A549 (cell line): ENCODE measurements around the gene SORCS2.

Experiments used
- KDM1A ChIP-seq: fragments of 200-600 bp; sonication (generic); IDR thresholded peaks from 2 replicates; pipeline ENCODE4 v1.6.1; 2016; ENCODE audit warnings: low read depth, mild to moderate bottlenecking
- MAFK ChIP-seq: fragments of 450-650 bp; IDR thresholded peaks from 2 replicates; pipeline ENCODE4 v1.6.1; 2014; ENCODE audit not compliant: partially characterized antibody
- POLR2A ChIP-seq: IDR thresholded peaks from 2 replicates; pipeline ENCODE4 v1.6.1; 2012; ENCODE audit warnings: mild to moderate bottlenecking, low read length
- SMC3 ChIP-seq: fragments of >200 bp; sonication (Bioruptor Twin); formaldehyde crosslinking; IDR thresholded peaks from 3 replicates; pipeline ENCODE4 v1.6.1; 2018; ENCODE audit warnings: inconsistent platforms
- TP53 ChIP-seq: fragments of 250-450 bp; sonication (Bioruptor Pico); IDR thresholded peaks from 2 replicates; pipeline ENCODE4 v1.5.0; 2021; ENCODE audit warnings: mild to moderate bottlenecking, moderate library complexity
- ZFP36 ChIP-seq: fragments of 450-650 bp; IDR thresholded peaks from 2 replicates; pipeline ENCODE4 v1.6.1; 2014; ENCODE audit warnings: borderline replicate concordance; ENCODE audit not compliant: partially characterized antibody
- TF ChIP-seq, protein P1 (sequence below): IDR thresholded peaks from 2 replicates; pipeline ENCODE4 v1.6.1; 2012
- TF ChIP-seq, protein P2 (sequence below): fragments of 200-600 bp; sonication (generic); IDR thresholded peaks from 2 replicates; pipeline ENCODE4 v1.6.1; 2016; ENCODE audit warnings: antibody characterized with exemption, mild to moderate bottlenecking, moderate library complexity
- TF ChIP-seq, protein P3 (sequence below): fragments of 150-350 bp; IDR thresholded peaks from 2 replicates; pipeline ENCODE4 v1.6.1; 2014; ENCODE audit warnings: low read depth, mild to moderate bottlenecking, low read length

DNA sequence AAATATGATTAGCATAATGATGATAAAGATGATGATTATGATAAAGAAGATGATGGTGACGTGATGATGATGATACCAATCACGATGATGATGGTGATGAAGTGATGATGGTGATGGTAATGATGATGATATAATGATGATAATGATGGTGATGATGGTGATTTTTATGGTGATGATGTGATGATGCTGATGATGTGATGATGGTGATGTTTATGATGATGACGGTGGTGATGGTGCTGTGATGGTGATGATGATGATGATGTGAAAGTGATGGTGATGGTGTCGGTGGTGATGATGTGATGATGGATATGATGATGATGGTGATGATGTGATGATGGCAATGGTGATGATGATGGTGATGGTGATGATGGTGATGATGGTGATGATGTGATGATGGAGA lies 373.1 kb downstream of the SORCS2 start:
- TF ChIP-seq POLR2A = no peak
- TF ChIP-seq MAFK = no peak
- TF ChIP-seq, protein P1, sequence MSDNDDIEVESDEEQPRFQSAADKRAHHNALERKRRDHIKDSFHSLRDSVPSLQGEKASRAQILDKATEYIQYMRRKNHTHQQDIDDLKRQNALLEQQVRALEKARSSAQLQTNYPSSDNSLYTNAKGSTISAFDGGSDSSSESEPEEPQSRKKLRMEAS = no peak
- TF ChIP-seq TP53 (CRISPR knock-in tag) = no peak
- TF ChIP-seq, protein P2, sequence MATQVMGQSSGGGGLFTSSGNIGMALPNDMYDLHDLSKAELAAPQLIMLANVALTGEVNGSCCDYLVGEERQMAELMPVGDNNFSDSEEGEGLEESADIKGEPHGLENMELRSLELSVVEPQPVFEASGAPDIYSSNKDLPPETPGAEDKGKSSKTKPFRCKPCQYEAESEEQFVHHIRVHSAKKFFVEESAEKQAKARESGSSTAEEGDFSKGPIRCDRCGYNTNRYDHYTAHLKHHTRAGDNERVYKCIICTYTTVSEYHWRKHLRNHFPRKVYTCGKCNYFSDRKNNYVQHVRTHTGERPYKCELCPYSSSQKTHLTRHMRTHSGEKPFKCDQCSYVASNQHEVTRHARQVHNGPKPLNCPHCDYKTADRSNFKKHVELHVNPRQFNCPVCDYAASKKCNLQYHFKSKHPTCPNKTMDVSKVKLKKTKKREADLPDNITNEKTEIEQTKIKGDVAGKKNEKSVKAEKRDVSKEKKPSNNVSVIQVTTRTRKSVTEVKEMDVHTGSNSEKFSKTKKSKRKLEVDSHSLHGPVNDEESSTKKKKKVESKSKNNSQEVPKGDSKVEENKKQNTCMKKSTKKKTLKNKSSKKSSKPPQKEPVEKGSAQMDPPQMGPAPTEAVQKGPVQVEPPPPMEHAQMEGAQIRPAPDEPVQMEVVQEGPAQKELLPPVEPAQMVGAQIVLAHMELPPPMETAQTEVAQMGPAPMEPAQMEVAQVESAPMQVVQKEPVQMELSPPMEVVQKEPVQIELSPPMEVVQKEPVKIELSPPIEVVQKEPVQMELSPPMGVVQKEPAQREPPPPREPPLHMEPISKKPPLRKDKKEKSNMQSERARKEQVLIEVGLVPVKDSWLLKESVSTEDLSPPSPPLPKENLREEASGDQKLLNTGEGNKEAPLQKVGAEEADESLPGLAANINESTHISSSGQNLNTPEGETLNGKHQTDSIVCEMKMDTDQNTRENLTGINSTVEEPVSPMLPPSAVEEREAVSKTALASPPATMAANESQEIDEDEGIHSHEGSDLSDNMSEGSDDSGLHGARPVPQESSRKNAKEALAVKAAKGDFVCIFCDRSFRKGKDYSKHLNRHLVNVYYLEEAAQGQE = no peak
- no peak for TF ChIP-seq ZFP36
- TF ChIP-seq KDM1A = no peak
- TF ChIP-seq SMC3 = no peak
- TF ChIP-seq, protein P3, sequence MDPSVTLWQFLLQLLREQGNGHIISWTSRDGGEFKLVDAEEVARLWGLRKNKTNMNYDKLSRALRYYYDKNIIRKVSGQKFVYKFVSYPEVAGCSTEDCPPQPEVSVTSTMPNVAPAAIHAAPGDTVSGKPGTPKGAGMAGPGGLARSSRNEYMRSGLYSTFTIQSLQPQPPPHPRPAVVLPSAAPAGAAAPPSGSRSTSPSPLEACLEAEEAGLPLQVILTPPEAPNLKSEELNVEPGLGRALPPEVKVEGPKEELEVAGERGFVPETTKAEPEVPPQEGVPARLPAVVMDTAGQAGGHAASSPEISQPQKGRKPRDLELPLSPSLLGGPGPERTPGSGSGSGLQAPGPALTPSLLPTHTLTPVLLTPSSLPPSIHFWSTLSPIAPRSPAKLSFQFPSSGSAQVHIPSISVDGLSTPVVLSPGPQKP = no peak
